Body of pancreas (tissue), 4 donors: ENCODE measurements around the gene HARBI1.

Experiments
- POLR2A ChIP-seq, 3 donors: fragments of 450-650 bp; IDR thresholded peaks; one replicate each; pipeline ENCODE4 v1.6.1; 2016; ENCODE audit warnings: antibody characterized with exemption in 3 of 3, mild to moderate bottlenecking in 2 of 3
- TF ChIP-seq, protein P1 (sequence below), 7 experiments: fragments of 450-650 bp in 4 of 7; fragments of 200-600 bp in 3 of 7; sonication (generic) in 3 of 7; IDR thresholded peaks; one replicate each; pipeline ENCODE4 v1.5.1; 2016 to 2019; ENCODE audit warnings: antibody characterized with exemption in 7 of 7

DNA sequence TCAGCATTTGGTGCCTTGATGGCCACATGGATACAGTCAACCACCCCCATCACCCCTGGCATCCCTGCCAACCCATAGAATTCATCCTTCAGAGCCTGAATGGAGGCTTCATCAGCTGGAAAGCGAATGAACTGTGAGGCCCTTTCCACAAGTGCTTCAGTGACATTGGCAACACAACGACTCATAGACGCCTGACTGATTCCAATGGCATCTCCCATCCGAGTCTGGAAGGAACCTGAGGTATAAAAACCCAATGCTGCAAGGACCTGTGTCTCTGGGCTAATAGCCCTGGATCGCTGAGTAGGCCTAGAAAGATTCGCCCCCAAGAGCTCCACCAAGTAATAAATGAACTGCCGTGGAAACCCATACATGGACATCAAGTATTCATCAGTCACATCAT lies 1.3 kb downstream of the HARBI1 start:
- TF ChIP-seq, protein P1, sequence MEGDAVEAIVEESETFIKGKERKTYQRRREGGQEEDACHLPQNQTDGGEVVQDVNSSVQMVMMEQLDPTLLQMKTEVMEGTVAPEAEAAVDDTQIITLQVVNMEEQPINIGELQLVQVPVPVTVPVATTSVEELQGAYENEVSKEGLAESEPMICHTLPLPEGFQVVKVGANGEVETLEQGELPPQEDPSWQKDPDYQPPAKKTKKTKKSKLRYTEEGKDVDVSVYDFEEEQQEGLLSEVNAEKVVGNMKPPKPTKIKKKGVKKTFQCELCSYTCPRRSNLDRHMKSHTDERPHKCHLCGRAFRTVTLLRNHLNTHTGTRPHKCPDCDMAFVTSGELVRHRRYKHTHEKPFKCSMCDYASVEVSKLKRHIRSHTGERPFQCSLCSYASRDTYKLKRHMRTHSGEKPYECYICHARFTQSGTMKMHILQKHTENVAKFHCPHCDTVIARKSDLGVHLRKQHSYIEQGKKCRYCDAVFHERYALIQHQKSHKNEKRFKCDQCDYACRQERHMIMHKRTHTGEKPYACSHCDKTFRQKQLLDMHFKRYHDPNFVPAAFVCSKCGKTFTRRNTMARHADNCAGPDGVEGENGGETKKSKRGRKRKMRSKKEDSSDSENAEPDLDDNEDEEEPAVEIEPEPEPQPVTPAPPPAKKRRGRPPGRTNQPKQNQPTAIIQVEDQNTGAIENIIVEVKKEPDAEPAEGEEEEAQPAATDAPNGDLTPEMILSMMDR (IDR thresholded peaks at IDR 0.05), result no peak
- TF ChIP-seq POLR2A (IDR thresholded peaks at IDR 0.05), result no peak
